ENCODE measurements around the gene CDON. TPM values are rescaled to one million over a fixed set of nuclear protein-coding genes. Genes with fewer than 3 reads are reported as not detected.

CDON gene
- total and polyA plus RNA-seq, 2 of the 13 experiments (the other 11 are each of a cell fraction or from before 2014, with no cell fraction given) = 9.6 to 12.8 TPM

- in situ Hi-C loops (cut with HindIII; ENCODE audit: extremely low pct_ligation_motif_present, low pct_unique_long_range_greater_than_20kb) = no loop called here
Measured at GRCh38 chr11:126034039-126034932, 28.4 kb downstream of the CDON start.

GRCh38 chr11:126032375-126032774, 30.3 kb downstream of the CDON start:
- no peaks in the 10 kb centered on the region for H3K27me3 ChIP-seq (ENCODE audit: control insufficient read depth in 1 of 2, insufficient read depth in 2 of 2, low read length in 2 of 2)
- in situ Hi-C loops (cut with HindIII; ENCODE audit: extremely low pct_ligation_motif_present, low pct_unique_long_range_greater_than_20kb) (no loop called here), intact Hi-C loops (cut with micrococcal nuclease; ENCODE audit: unreplicated experiment) (no loop called here)
- CTCF ChIA-PET (ENCODE audit: low intra/inter-chr PET ratio, low total read pairs) = no interaction called here
- H3K36me3 ChIP-seq (replicated peaks in 1 of 2; ENCODE audit: control insufficient read depth in 1 of 2, insufficient read depth in 2 of 2, low read length in 2 of 2) = no peaks in the 10 kb centered on the region
- no peaks in the 10 kb centered on the region for H3K79me2 ChIP-seq (ENCODE audit: insufficient read depth, low read length)
- 97% methylated on average over 7 of the region's 7 CpGs for WGBS (ENCODE audit: low lambda C conversion rate)
- H3K9me3 ChIP-seq (ENCODE audit: low read length) = no peaks in the 10 kb centered on the region
- H3K4me2 ChIP-seq (ENCODE audit: low read depth, low read length) = no peak overlapping the region
- H4K20me1 ChIP-seq (ENCODE audit: insufficient read depth, low read length) = no peaks in the 10 kb centered on the region
- TF ChIP-seq ZFP91 (CRISPR knock-in tag; IDR thresholded peaks at IDR 0.05; ENCODE audit: borderline replicate concordance) (no peak), MAFK (conservative IDR thresholded peaks at IDR 0.05 in 1 of 2, IDR thresholded peaks at IDR 0.05 in 1 of 2; ENCODE audit: low read length in 2 of 2) (peak; percentile 94 to 98), MAFF (IDR thresholded peaks at IDR 0.05; ENCODE audit: low read depth, low read length) (peak; percentile 95)
- ATAC-seq (no peak), FAIRE-seq (no peak), DNase-seq (ENCODE audit: low spot score) (no peak)
- no peak overlapping the region for H3K27ac ChIP-seq (ENCODE audit: extremely low read length, insufficient read depth, low read length)
- no peak overlapping the region for H3K4me3 ChIP-seq (replicated peaks in 1 of 3; ENCODE audit: insufficient read depth in 1 of 3, low read depth in 2 of 3, low read length in 3 of 3)
- no peak overlapping the region for H2AFZ ChIP-seq (ENCODE audit: low read length)
- POLR2A ChIA-PET = no interaction called here
- no TSS peak for BruUV-seq (replicated peaks)
- no peak overlapping the region for H3K9ac ChIP-seq (ENCODE audit: insufficient read depth, low read depth, low read length)
- H3K4me1 ChIP-seq (ENCODE audit: insufficient read depth, low read length) = peaks cover 47% of the 10 kb centered on the region

More at GRCh38 chr11:126034039-126034932, 28.4 kb downstream of the CDON start:
- ATAC-seq (no peak), FAIRE-seq (no peak), DNase-seq (ENCODE audit: low spot score) (no peak)
- Histone ChIP-seq H3K4me1 (ENCODE audit: insufficient read depth, low read length) (peaks cover 48% of the 10 kb centered on the region), H2AFZ (ENCODE audit: low read length) (no peak overlapping the region), H3K79me2 (ENCODE audit: insufficient read depth, low read length) (no peaks in the 10 kb centered on the region), H3K27me3 (ENCODE audit: control insufficient read depth in 1 of 2, insufficient read depth in 2 of 2, low read length in 2 of 2) (no peaks in the 10 kb centered on the region), H4K20me1 (ENCODE audit: insufficient read depth, low read length) (no peaks in the 10 kb centered on the region), H3K9ac (ENCODE audit: insufficient read depth, low read depth, low read length) (no peak overlapping the region), H3K4me2 (ENCODE audit: low read depth, low read length) (no peak overlapping the region), H3K36me3 (replicated peaks in 1 of 2; ENCODE audit: control insufficient read depth in 1 of 2, insufficient read depth in 2 of 2, low read length in 2 of 2) (no peaks in the 10 kb centered on the region), H3K4me3 (replicated peaks in 1 of 3; ENCODE audit: insufficient read depth in 1 of 3, low read depth in 2 of 3, low read length in 3 of 3) (no peak overlapping the region), H3K27ac (ENCODE audit: extremely low read length, insufficient read depth, low read length) (peak overlapping the region; percentile 17), H3K9me3 (ENCODE audit: low read length) (no peaks in the 10 kb centered on the region)
- no peak for TF ChIP-seq STAG1 (CRISPR knock-in tag; IDR thresholded peaks at IDR 0.05)
- peak; percentile 27; the same call in 1 of the 2 replicates for TF ChIP-seq PPARG (CRISPR knock-in tag; conservative IDR thresholded peaks at IDR 0.05)
- TF ChIP-seq HNF4A (CRISPR knock-in tag; IDR thresholded peaks at IDR 0.05) = peak; percentile 38; the same call in 1 of the 2 replicates
- peak; percentile 69 for TF ChIP-seq NR2F6 (IDR thresholded peaks at IDR 0.05)
- TF ChIP-seq NR2F6 (CRISPR knock-in tag; IDR thresholded peaks at IDR 0.05) = 0 out of 2 replicates have a peak, but pooled peaks have one; percentile 30
- 0 out of 2 replicates have a peak, but pooled peaks have one; percentile 21 for TF ChIP-seq NR2C2 (CRISPR knock-in tag; IDR thresholded peaks at IDR 0.05; ENCODE audit: borderline replicate concordance)
- ChIA-PET CTCF (ENCODE audit: low intra/inter-chr PET ratio, low total read pairs) (no interaction called here), POLR2A (no interaction called here)
- WGBS (ENCODE audit: low lambda C conversion rate) = 81% methylated on average over 10 of the region's 10 CpGs
- BruUV-seq (replicated peaks) = no TSS peak
- intact Hi-C loops (cut with micrococcal nuclease; ENCODE audit: unreplicated experiment) = no loop called here

Data from HepG2 (cell line).